HPDE6-E6E7 (cell line): ENCODE data around the gene TGM4.

Experiments
- DNase-seq: peaks from one replicate; pipeline ENCODE4 v3.0.0; 2011; ENCODE audit warnings: missing footprints; ENCODE audit errors: extremely low spot score

TGM4 gene

GRCh38 chr3:44954304-44954703, 79.9 kb downstream of the TGM4 start:
- no peak for DNase-seq

GRCh38 chr3:44954962-44955361, 80.6 kb downstream of the TGM4 start:
- no peak for DNase-seq

- no peak for DNase-seq
These were observed 81.5 kb downstream of the TGM4 start for GRCh38 chr3:44955917-44956316.

GRCh38 chr3:44957986-44958385, 83.6 kb downstream of the TGM4 start:
- no peak for DNase-seq

- no peak for DNase-seq
These were observed 84.0 kb downstream of the TGM4 start for GRCh38 chr3:44958386-44958785.

GRCh38 chr3:44960387-44961026, 86.1 kb downstream of the TGM4 start:
- DNase-seq, result no peak

- no peak for DNase-seq
These were observed 87.5 kb downstream of the TGM4 start for GRCh38 chr3:44961888-44962287.

- DNase-seq, result no peak
These were observed 88.4 kb downstream of the TGM4 start for GRCh38 chr3:44962621-44963393.

- DNase-seq, result no peak
These were observed 89.3 kb downstream of the TGM4 start for GRCh38 chr3:44963571-44964325.
